CD14-positive monocyte (primary cell): ENCODE data around the gene ARL4A. TPM values are rescaled to one million over a fixed set of nuclear protein-coding genes. Genes with fewer than 3 reads are reported as not detected.

Experiments
- DNase-seq, 3 donors: peaks; one replicate each; pipeline ENCODE4 v3.0.0-alpha.2; 2011 to 2022
- H2AFZ ChIP-seq: 2 replicates; pipeline ENCODE4 v1.6.0; 2012; ENCODE audit warnings: mild to moderate bottlenecking, low read depth, low read length, inconsistent platforms; ENCODE audit not compliant: insufficient read depth, poor library complexity, severe bottlenecking
- H3K27ac ChIP-seq, 2 donors: 1 replicate in 1 of 2; 2 replicates in 1 of 2; pipeline ENCODE4 v1.5.1; 2012 to 2013; ENCODE audit warnings: low read length in 2 of 2, control low read depth in 1 of 2, inconsistent platforms in 1 of 2, low read depth in 1 of 2, mild to moderate bottlenecking in 1 of 2
- H3K27me3 ChIP-seq, 2 donors: one replicate each; pipeline versions ENCODE4 v1.6.0 to v1.6.1; 2011 to 2013; ENCODE audit warnings: low read length in 2 of 2; ENCODE audit not compliant: control insufficient read depth in 2 of 2, insufficient read depth in 2 of 2
- H3K36me3 ChIP-seq, 2 donors: replicated peaks in 1 of 2; 1 replicate in 1 of 2; 2 replicates in 1 of 2; pipeline versions ENCODE4 v1.5.1 to v1.6.1; 2012 to 2013; ENCODE audit warnings: low read length in 2 of 2, control low read depth in 1 of 2, inconsistent platforms in 1 of 2, mild to moderate bottlenecking in 1 of 2; ENCODE audit not compliant: insufficient read depth in 2 of 2, control insufficient read depth in 1 of 2
- H3K4me1 ChIP-seq, 2 donors: 1 replicate in 1 of 2; 2 replicates in 1 of 2; pipeline versions ENCODE4 v1.5.1 to v1.6.1; 2012 to 2013; ENCODE audit warnings: low read length in 2 of 2, control low read depth in 1 of 2, inconsistent platforms in 1 of 2, mild to moderate bottlenecking in 1 of 2, moderate library complexity in 1 of 2; ENCODE audit not compliant: insufficient read depth in 2 of 2, control insufficient read depth in 1 of 2
- H3K4me2 ChIP-seq: replicated peaks from 2 replicates; pipeline ENCODE3; 2012; ENCODE audit warnings: low read length, moderate library complexity, mild to moderate bottlenecking; ENCODE audit not compliant: poor library complexity, severe bottlenecking; ENCODE audit errors: extremely low read depth
- H3K4me3 ChIP-seq, 3 experiments: fragments of 200-600 bp in 1 of 3; sonication (generic) in 1 of 3; replicated peaks in 1 of 3; 1 replicate in 2 of 3; 2 replicates in 1 of 3; pipeline ENCODE4 v1.5.1; 2011 to 2013; ENCODE audit warnings: low read length in 3 of 3, mild to moderate bottlenecking in 3 of 3, control low read depth in 2 of 3, low read depth in 2 of 3, inconsistent platforms in 1 of 3, moderate library complexity in 1 of 3
- H3K79me2 ChIP-seq: 2 replicates; pipeline ENCODE4 v1.6.0; 2012; ENCODE audit warnings: mild to moderate bottlenecking, control low read depth, inconsistent platforms, low read length, moderate library complexity; ENCODE audit not compliant: insufficient read depth
- H3K9ac ChIP-seq: 2 replicates; pipeline ENCODE4 v1.6.0; 2017; ENCODE audit warnings: low read length, mild to moderate bottlenecking; ENCODE audit not compliant: insufficient read depth, poor library complexity, severe bottlenecking
- H3K9me3 ChIP-seq, 2 donors: replicated peaks in 1 of 2; 1 replicate in 1 of 2; 2 replicates in 1 of 2; pipeline versions ENCODE4 v1.5.1 to v1.6.1; 2012 to 2013; ENCODE audit warnings: low read length in 2 of 2, control low read depth in 1 of 2; ENCODE audit not compliant: control insufficient read depth in 1 of 2, insufficient read depth in 1 of 2
- H4K20me1 ChIP-seq: 2 replicates; pipeline ENCODE4 v1.6.0; 2012; ENCODE audit warnings: mild to moderate bottlenecking, low read length, control low read depth, moderate library complexity; ENCODE audit not compliant: insufficient read depth
- H3K27ac Mint-ChIP-seq, 7 donors: one replicate each; pipeline ENCODE4 v1.8.0; 2020; ENCODE audit warnings: mild to moderate bottlenecking in 7 of 7, mixed read lengths in 7 of 7, moderate library complexity in 6 of 7, inconsistent platforms in 2 of 7
- H3K27me3 Mint-ChIP-seq, 3 donors: one replicate each; pipeline ENCODE4 v1.8.0; 2021 to 2022; ENCODE audit warnings: low read depth in 3 of 3, mild to moderate bottlenecking in 3 of 3, mixed read lengths in 3 of 3, moderate library complexity in 3 of 3, inconsistent platforms in 1 of 3
- H3K36me3 Mint-ChIP-seq, 2 donors: one replicate each; pipeline ENCODE4 v1.8.0; 2020; ENCODE audit warnings: mixed read lengths in 2 of 2, inconsistent platforms in 1 of 2, mild to moderate bottlenecking in 1 of 2
- H3K4me1 Mint-ChIP-seq: one replicate; pipeline ENCODE4 v1.8.0; 2020; ENCODE audit warnings: mild to moderate bottlenecking, mixed read lengths
- H3K4me3 Mint-ChIP-seq, 2 donors: one replicate each; pipeline ENCODE4 v1.8.0; 2020; ENCODE audit warnings: mild to moderate bottlenecking in 2 of 2, mixed read lengths in 2 of 2, moderate library complexity in 1 of 2
- H3K9me3 Mint-ChIP-seq, 7 donors: one replicate each; pipeline ENCODE4 v1.8.0; 2020 to 2022; ENCODE audit warnings: mixed read lengths in 7 of 7, mild to moderate bottlenecking in 6 of 7, moderate library complexity in 6 of 7, inconsistent platforms in 2 of 7
- WGBS: methylation state at CpG from one replicate; pipeline ENCODE4 v1.1.5; 2013; ENCODE audit warnings: missing lambda C conversion rate; ENCODE audit not compliant: insufficient coverage; 5-methylcytosine and 5-hydroxymethylcytosine counted together
- intact Hi-C, 2 donors: fragments of 100-400 bp; cut with micrococcal nuclease; formaldehyde crosslinking; loops; one replicate each; pipeline versions ENCODE4 v1.15.0 to v1.15.1; 2023
- polyA plus RNA-seq, 3 donors: library from polyadenylated mRNA; depleted of rRNA in 1 of 3; unstranded in 2 of 3; stranded (reverse) in 1 of 3; fragments of 300-500 nt in 2 of 3; fragments of >200 nt in 1 of 3; fragmentation: Illumina TruSeq in 2 of 3; gene quantifications; 1 replicate in 2 of 3; 2 replicates in 1 of 3; pipeline ENCODE4 v1.2.3, GENCODE V29; 2012 to 2021
- TF ChIP-seq, protein P1 (sequence below): fragments of 200-600 bp; IDR thresholded peaks from one replicate; pipeline ENCODE4 v1.8.0; 2022; ENCODE audit warnings: antibody characterized with exemption, mild to moderate bottlenecking

ARL4A gene
- polyA plus RNA-seq, 3 donors: 60.3 to 125 (median 69.3) TPM

DNA sequence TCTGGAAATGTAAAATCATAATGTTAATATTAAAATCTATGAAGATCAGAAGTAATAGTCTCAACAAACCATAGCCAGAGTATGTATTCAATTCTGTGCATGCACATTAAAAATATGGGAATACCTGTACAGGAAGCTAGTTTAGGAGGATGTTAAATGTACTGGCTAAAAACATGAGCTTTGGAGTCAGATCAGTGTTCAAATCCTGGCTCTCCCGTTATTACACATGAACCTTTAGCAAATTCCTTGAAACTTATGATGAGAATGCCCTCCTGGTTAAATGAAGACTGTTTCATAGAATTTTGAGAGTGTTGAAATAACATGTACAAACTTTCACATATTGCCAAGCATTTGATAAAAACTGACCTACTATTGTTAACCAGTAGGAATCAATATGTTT, 4.6 kb downstream of the ARL4A start:
- H3K4me3 Mint-ChIP-seq: no peak overlapping the region
- H3K4me3 ChIP-seq: no peak overlapping the region
- no peaks in the 10 kb centered on the region for H3K9me3 ChIP-seq
- peaks cover 24% of the 10 kb centered on the region for H3K4me1 Mint-ChIP-seq
- H3K79me2 ChIP-seq: peaks cover 20% of the 10 kb centered on the region
- H3K4me1 ChIP-seq: peaks cover 7 to 12% of the 10 kb centered on the region in 2 donors
- peaks cover 0 to 1% (median 0%) of the 10 kb centered on the region in 3 donors for H3K27me3 Mint-ChIP-seq
- H3K4me2 ChIP-seq: no peak overlapping the region
- no peaks in the 10 kb centered on the region for H3K36me3 ChIP-seq
- H3K27ac ChIP-seq: no peak overlapping the region
- intact Hi-C loops: no loop called here
- TF ChIP-seq, protein P1, sequence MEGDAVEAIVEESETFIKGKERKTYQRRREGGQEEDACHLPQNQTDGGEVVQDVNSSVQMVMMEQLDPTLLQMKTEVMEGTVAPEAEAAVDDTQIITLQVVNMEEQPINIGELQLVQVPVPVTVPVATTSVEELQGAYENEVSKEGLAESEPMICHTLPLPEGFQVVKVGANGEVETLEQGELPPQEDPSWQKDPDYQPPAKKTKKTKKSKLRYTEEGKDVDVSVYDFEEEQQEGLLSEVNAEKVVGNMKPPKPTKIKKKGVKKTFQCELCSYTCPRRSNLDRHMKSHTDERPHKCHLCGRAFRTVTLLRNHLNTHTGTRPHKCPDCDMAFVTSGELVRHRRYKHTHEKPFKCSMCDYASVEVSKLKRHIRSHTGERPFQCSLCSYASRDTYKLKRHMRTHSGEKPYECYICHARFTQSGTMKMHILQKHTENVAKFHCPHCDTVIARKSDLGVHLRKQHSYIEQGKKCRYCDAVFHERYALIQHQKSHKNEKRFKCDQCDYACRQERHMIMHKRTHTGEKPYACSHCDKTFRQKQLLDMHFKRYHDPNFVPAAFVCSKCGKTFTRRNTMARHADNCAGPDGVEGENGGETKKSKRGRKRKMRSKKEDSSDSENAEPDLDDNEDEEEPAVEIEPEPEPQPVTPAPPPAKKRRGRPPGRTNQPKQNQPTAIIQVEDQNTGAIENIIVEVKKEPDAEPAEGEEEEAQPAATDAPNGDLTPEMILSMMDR: no peak
- no peaks in the 10 kb centered on the region for H3K9me3 Mint-ChIP-seq
- no CpG with 5 or more reads among the region's 1 CpG for WGBS
- no peak overlapping the region for H3K9ac ChIP-seq
- no peaks in the 10 kb centered on the region for H4K20me1 ChIP-seq
- no peaks in the 10 kb centered on the region for H3K27me3 ChIP-seq
- no peak overlapping the region for H3K27ac Mint-ChIP-seq
- H2AFZ ChIP-seq: no peak overlapping the region
- H3K36me3 Mint-ChIP-seq: peaks cover 9% of the 10 kb centered on the region in 2 donors
- DNase-seq: no peak

GRCh38 chr7:12692479-12693259, 5.2 kb downstream of the ARL4A start:
- Mint-ChIP-seq H3K4me3 (no peak overlapping the region), H3K27ac (no peak overlapping the region), H3K36me3 (peaks cover 9% of the 10 kb centered on the region in 2 donors), H3K4me1 (peaks cover 24% of the 10 kb centered on the region), H3K9me3 (peaks cover 0 to 1% (median 0%) of the 10 kb centered on the region in 7 donors), H3K27me3 (peaks cover 0 to 1% (median 0%) of the 10 kb centered on the region in 3 donors)
- Histone ChIP-seq H3K9ac (no peak overlapping the region), H3K9me3 (no peaks in the 10 kb centered on the region), H3K4me1 (peaks cover 5 to 11% of the 10 kb centered on the region in 2 donors), H3K4me2 (no peak overlapping the region), H3K27ac (no peak overlapping the region), H3K27me3 (no peaks in the 10 kb centered on the region), H3K36me3 (no peaks in the 10 kb centered on the region), H3K79me2 (peaks cover 20% of the 10 kb centered on the region), H3K4me3 (no peak overlapping the region), H4K20me1 (no peaks in the 10 kb centered on the region), H2AFZ (no peak overlapping the region)
- intact Hi-C loops: no loop called here
- TF ChIP-seq, protein P1: no peak
- no peak for DNase-seq
- WGBS: no CpG with 5 or more reads among the region's 3 CpGs
